ENCODE measurements around the gene FPR3. TPM values are rescaled to one million over a fixed set of nuclear protein-coding genes. Genes with fewer than 3 reads are reported as not detected.

The FPR3 gene
- polyA plus RNA-seq, 2 of the 4 experiments (the other 2 are of a cell fraction) = not detected

DNA sequence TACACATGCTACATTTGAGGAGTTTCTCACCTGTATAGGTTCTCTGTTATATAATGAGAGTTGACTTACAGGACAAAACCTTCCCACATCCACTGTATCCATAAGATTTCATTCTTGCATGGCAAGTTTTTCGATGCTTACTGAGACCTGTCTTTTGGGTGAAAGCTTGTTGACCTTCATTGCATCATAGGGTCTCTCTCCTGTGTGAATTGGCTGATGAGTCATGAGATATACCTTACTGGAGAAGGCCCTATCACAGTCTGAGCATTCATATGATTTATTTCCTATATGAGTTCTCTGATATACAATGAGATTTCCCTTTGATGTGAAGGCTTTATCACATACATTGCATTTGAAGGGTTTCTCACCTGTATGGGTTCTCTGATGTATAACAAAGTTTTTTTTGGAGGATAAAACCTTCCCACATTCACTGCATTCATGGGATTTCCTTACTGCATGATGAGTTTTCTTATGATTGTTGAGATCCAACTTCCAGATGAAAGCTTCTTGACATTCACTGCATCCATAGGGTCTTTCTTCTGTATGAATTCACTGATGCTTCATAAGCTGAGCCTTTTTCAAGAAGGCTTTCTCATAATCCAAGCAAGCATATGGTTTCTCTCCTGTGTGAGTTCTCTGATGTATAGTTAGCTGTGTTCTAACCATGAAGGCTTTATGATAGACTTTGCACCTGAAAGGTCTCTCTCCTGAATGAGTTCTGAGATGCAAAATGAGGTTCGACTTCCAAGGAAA lies 67.1 kb downstream of the FPR3 start:
- Histone ChIP-seq H3K4me1 (no peaks in the 10 kb centered on the region), H3K4me3 (no peak overlapping the region), H3K9me3 (peaks cover 93% of the 10 kb centered on the region), H3K4me2 (no peak overlapping the region), H3K27ac (no peak overlapping the region)
- DNase-seq (ENCODE audit: low read depth in 1 of 2, low spot score in 1 of 2) (no peak), ATAC-seq (no peak), FAIRE-seq (no peak)
- CTCF ChIA-PET = no interaction called here
- POLR2A ChIA-PET = no interaction called here
- TF ChIP-seq, protein P1, sequence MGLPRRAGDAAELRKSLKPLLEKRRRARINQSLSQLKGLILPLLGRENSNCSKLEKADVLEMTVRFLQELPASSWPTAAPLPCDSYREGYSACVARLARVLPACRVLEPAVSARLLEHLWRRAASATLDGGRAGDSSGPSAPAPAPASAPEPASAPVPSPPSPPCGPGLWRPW (IDR thresholded peaks at IDR 0.05) = no peak
- TF ChIP-seq FOSL2 (IDR thresholded peaks at IDR 0.05) = no peak
- TF ChIP-seq FOSL2 (CRISPR knock-in tag; IDR thresholded peaks at IDR 0.05) = no peak; the same call in 1 of the 2 replicates
- TF ChIP-seq, protein P2, sequence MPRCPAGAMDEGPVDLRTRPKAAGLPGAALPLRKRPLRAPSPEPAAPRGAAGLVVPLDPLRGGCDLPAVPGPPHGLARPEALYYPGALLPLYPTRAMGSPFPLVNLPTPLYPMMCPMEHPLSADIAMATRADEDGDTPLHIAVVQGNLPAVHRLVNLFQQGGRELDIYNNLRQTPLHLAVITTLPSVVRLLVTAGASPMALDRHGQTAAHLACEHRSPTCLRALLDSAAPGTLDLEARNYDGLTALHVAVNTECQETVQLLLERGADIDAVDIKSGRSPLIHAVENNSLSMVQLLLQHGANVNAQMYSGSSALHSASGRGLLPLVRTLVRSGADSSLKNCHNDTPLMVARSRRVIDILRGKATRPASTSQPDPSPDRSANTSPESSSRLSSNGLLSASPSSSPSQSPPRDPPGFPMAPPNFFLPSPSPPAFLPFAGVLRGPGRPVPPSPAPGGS (IDR thresholded peaks at IDR 0.05) = no peak
- no peak for TF ChIP-seq CEBPB (IDR thresholded peaks at IDR 0.05)
- no peak for TF ChIP-seq MAFK (IDR thresholded peaks at IDR 0.05; ENCODE audit: partially characterized antibody)
- TF ChIP-seq, protein P3, sequence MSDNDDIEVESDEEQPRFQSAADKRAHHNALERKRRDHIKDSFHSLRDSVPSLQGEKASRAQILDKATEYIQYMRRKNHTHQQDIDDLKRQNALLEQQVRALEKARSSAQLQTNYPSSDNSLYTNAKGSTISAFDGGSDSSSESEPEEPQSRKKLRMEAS (IDR thresholded peaks at IDR 0.05) = no peak
- TF ChIP-seq, protein P4, sequence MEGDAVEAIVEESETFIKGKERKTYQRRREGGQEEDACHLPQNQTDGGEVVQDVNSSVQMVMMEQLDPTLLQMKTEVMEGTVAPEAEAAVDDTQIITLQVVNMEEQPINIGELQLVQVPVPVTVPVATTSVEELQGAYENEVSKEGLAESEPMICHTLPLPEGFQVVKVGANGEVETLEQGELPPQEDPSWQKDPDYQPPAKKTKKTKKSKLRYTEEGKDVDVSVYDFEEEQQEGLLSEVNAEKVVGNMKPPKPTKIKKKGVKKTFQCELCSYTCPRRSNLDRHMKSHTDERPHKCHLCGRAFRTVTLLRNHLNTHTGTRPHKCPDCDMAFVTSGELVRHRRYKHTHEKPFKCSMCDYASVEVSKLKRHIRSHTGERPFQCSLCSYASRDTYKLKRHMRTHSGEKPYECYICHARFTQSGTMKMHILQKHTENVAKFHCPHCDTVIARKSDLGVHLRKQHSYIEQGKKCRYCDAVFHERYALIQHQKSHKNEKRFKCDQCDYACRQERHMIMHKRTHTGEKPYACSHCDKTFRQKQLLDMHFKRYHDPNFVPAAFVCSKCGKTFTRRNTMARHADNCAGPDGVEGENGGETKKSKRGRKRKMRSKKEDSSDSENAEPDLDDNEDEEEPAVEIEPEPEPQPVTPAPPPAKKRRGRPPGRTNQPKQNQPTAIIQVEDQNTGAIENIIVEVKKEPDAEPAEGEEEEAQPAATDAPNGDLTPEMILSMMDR (IDR thresholded peaks at IDR 0.05) = no peak
- no peak for TF ChIP-seq NR3C1 (IDR thresholded peaks at IDR 0.05)
- no peak for TF ChIP-seq HDAC2 (IDR thresholded peaks at IDR 0.05)
- TF ChIP-seq, protein P5, sequence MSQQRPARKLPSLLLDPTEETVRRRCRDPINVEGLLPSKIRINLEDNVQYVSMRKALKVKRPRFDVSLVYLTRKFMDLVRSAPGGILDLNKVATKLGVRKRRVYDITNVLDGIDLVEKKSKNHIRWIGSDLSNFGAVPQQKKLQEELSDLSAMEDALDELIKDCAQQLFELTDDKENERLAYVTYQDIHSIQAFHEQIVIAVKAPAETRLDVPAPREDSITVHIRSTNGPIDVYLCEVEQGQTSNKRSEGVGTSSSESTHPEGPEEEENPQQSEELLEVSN (IDR thresholded peaks at IDR 0.05; ENCODE audit: borderline replicate concordance, low read depth) = no peak
- TF ChIP-seq SREBF2 (IDR thresholded peaks at IDR 0.05) = no peak
- 7% methylated on average over 2 of the region's 2 CpGs for WGBS (ENCODE audit: missing lambda C conversion rate)

DNA sequence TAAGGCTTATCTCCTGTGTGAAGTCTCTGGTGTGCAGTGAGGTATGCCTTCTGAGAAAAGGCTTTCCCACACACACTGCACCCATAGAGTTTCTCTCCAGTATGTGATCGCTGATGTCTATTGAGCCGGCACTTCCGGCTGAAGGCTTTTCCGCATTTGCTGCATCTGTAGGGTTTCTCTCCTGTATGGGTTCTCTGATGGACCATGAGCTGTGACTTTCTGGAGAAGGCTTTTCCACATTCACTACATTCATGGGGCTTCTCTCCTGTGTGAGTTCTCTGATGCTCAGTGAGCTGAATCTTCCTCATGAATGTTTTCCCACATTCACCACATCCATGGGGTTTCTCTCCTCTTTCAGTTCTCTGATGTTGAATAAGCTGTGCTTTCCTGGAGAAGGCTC lies 78.1 kb downstream of the FPR3 start:
- Histone ChIP-seq H3K27ac (no peak overlapping the region), H3K4me1 (no peaks in the 10 kb centered on the region), H3K4me3 (no peak overlapping the region), H3K4me2 (no peak overlapping the region), H3K9me3 (peaks cover 83% of the 10 kb centered on the region)
- no peak for TF ChIP-seq JUNB (IDR thresholded peaks at IDR 0.05)
- TF ChIP-seq CBX2 (IDR thresholded peaks at IDR 0.05; ENCODE audit: borderline replicate concordance, low read depth) = no peak
- TF ChIP-seq NPAS2 (CRISPR knock-in tag; IDR thresholded peaks at IDR 0.05; ENCODE audit: borderline replicate concordance) = no peak
- TF ChIP-seq RNF2 (IDR thresholded peaks at IDR 0.05; ENCODE audit: borderline replicate concordance, low read depth) = no peak
- TF ChIP-seq ESRRA (IDR thresholded peaks at IDR 0.05; ENCODE audit: borderline replicate concordance, low read length) = no peak
- TF ChIP-seq, protein P6, sequence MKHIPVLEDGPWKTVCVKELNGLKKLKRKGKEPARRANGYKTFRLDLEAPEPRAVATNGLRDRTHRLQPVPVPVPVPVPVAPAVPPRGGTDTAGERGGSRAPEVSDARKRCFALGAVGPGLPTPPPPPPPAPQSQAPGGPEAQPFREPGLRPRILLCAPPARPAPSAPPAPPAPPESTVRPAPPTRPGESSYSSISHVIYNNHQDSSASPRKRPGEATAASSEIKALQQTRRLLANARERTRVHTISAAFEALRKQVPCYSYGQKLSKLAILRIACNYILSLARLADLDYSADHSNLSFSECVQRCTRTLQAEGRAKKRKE (CRISPR knock-in tag; IDR thresholded peaks at IDR 0.05; ENCODE audit: low read depth) = no peak
- TF ChIP-seq TFCP2L1 (CRISPR knock-in tag; IDR thresholded peaks at IDR 0.05) = no peak
- TF ChIP-seq RFX5 (IDR thresholded peaks at IDR 0.05) = no peak
- TF ChIP-seq JUN (IDR thresholded peaks at IDR 0.05) = no peak
- no peak for TF ChIP-seq FOXS1 (CRISPR knock-in tag; IDR thresholded peaks at IDR 0.05)
- 75% methylated on average over 4 of the region's 4 CpGs for WGBS (ENCODE audit: missing lambda C conversion rate)
- ATAC-seq = no peak
- FAIRE-seq = no peak
- CTCF ChIA-PET = no interaction called here
- DNase-seq (ENCODE audit: low read depth in 1 of 2, low spot score in 1 of 2) = no peak
- POLR2A ChIA-PET = no interaction called here

Other genes starting within 250 kb of the FPR3 start
- gene ZNF175, start 223.9 kb upstream of the FPR3 start, polyA plus RNA-seq (2011; rRNA removed) = 6.4 and 7.5 TPM in 2 replicates
- 2.9 to 3.8 TPM (median 3.3 TPM) in 3 replicates for gene ZNF175, start 223.9 kb upstream of the FPR3 start, polyA plus RNA-seq (2017; fragmentation: RNase III; extraction: RNeasy Plus Mini Kit Qiagen cat#74134 plus additional on column Dnase treatment)
- not detected in 2 replicates for gene SIGLEC5, start 164.8 kb upstream of the FPR3 start, polyA plus RNA-seq (2011; rRNA removed)
- not detected in 3 replicates for gene SIGLEC5, start 164.8 kb upstream of the FPR3 start, polyA plus RNA-seq (2017; fragmentation: RNase III; extraction: RNeasy Plus Mini Kit Qiagen cat#74134 plus additional on column Dnase treatment)
- 0.03 TPM in 1 of 2 replicates, not detected in the other for gene SIGLEC14, start 148.3 kb upstream of the FPR3 start, polyA plus RNA-seq (2011; rRNA removed)
- gene SIGLEC14, start 148.3 kb upstream of the FPR3 start, polyA plus RNA-seq (2017; fragmentation: RNase III; extraction: RNeasy Plus Mini Kit Qiagen cat#74134 plus additional on column Dnase treatment) = not detected in 3 replicates
- 9.5 and 12.0 TPM in 2 replicates for gene SPACA6, start 101.8 kb upstream of the FPR3 start, polyA plus RNA-seq (2011; rRNA removed)
- 26.5 to 45.9 TPM (median 36.4 TPM) in 3 replicates for gene SPACA6, start 101.8 kb upstream of the FPR3 start, polyA plus RNA-seq (2017; fragmentation: RNase III; extraction: RNeasy Plus Mini Kit Qiagen cat#74134 plus additional on column Dnase treatment)
- gene HAS1, start 71.2 kb upstream of the FPR3 start, polyA plus RNA-seq (2011; rRNA removed) = not detected in 2 replicates
- not detected in 3 replicates for gene HAS1, start 71.2 kb upstream of the FPR3 start, polyA plus RNA-seq (2017; fragmentation: RNase III; extraction: RNeasy Plus Mini Kit Qiagen cat#74134 plus additional on column Dnase treatment)
- gene FPR1, start 43.3 kb upstream of the FPR3 start, polyA plus RNA-seq (2011; rRNA removed) = not detected in 2 replicates
- gene FPR1, start 43.3 kb upstream of the FPR3 start, polyA plus RNA-seq (2017; fragmentation: RNase III; extraction: RNeasy Plus Mini Kit Qiagen cat#74134 plus additional on column Dnase treatment) = 0.04 to 0.05 TPM in 2 of 3 replicates, not detected in the other
- gene FPR2, start 34.0 kb upstream of the FPR3 start, polyA plus RNA-seq (2011; rRNA removed) = not detected in 2 replicates
- gene FPR2, start 34.0 kb upstream of the FPR3 start, polyA plus RNA-seq (2017; fragmentation: RNase III; extraction: RNeasy Plus Mini Kit Qiagen cat#74134 plus additional on column Dnase treatment) = not detected in 3 replicates
- gene ZNF577, start 92.8 kb downstream of the FPR3 start, polyA plus RNA-seq (2011; rRNA removed) = 0.17 and 0.30 TPM in 2 replicates
- gene ZNF577, start 92.8 kb downstream of the FPR3 start, polyA plus RNA-seq (2017; fragmentation: RNase III; extraction: RNeasy Plus Mini Kit Qiagen cat#74134 plus additional on column Dnase treatment) = 0.05 to 0.20 TPM (median 0.17 TPM) in 3 replicates
- 0.57 and 1.2 TPM in 2 replicates for gene ZNF649, start 109.9 kb downstream of the FPR3 start, polyA plus RNA-seq (2011; rRNA removed)
- gene ZNF649, start 109.9 kb downstream of the FPR3 start, polyA plus RNA-seq (2017; fragmentation: RNase III; extraction: RNeasy Plus Mini Kit Qiagen cat#74134 plus additional on column Dnase treatment) = 0.31 to 0.63 TPM (median 0.56 TPM) in 3 replicates
- gene ZNF613, start 132.3 kb downstream of the FPR3 start, polyA plus RNA-seq (2011; rRNA removed) = 2.6 and 3.9 TPM in 2 replicates
- 1.4 to 1.6 TPM (median 1.4 TPM) in 3 replicates for gene ZNF613, start 132.3 kb downstream of the FPR3 start, polyA plus RNA-seq (2017; fragmentation: RNase III; extraction: RNeasy Plus Mini Kit Qiagen cat#74134 plus additional on column Dnase treatment)
- gene ZNF350, start 191.7 kb downstream of the FPR3 start, polyA plus RNA-seq (2011; rRNA removed) = 8.4 and 10.1 TPM in 2 replicates
- gene ZNF350, start 191.7 kb downstream of the FPR3 start, polyA plus RNA-seq (2017; fragmentation: RNase III; extraction: RNeasy Plus Mini Kit Qiagen cat#74134 plus additional on column Dnase treatment) = 5.8 to 8.2 TPM (median 6.0 TPM) in 3 replicates
- 9.4 and 9.9 TPM in 2 replicates for gene ZNF615, start 213.1 kb downstream of the FPR3 start, polyA plus RNA-seq (2011; rRNA removed)
- gene ZNF615, start 213.1 kb downstream of the FPR3 start, polyA plus RNA-seq (2017; fragmentation: RNase III; extraction: RNeasy Plus Mini Kit Qiagen cat#74134 plus additional on column Dnase treatment) = 6.2 to 7.5 TPM (median 6.5 TPM) in 3 replicates
- 10.0 TPM in 2 replicates for gene ZNF614, start 233.2 kb downstream of the FPR3 start, polyA plus RNA-seq (2011; rRNA removed)
- 3.6 to 3.7 TPM (median 3.7 TPM) in 3 replicates for gene ZNF614, start 233.2 kb downstream of the FPR3 start, polyA plus RNA-seq (2017; fragmentation: RNase III; extraction: RNeasy Plus Mini Kit Qiagen cat#74134 plus additional on column Dnase treatment)

Measured in A549 (cell line).